Smooth muscle cell (in vitro differentiated cells): Measurements from ENCODE around the gene ARMC9. TPM values are rescaled to one million over a fixed set of nuclear protein-coding genes. Genes with fewer than 3 reads are reported as not detected.

ENCODE experiments used
- DNase-seq: peaks from one replicate; lab custom pipeline; 2025; ENCODE audit not compliant: unreplicated experiment; lab: John Stamatoyannopoulos, UW
- H2AFZ ChIP-seq: fragments of 200-600 bp; sonication (generic); 2 replicates; pipeline ENCODE4 v1.6.0; 2016; ENCODE audit warnings: antibody characterized with exemption, low read depth, mild to moderate bottlenecking
- H3F3A ChIP-seq: fragments of 200-600 bp; sonication (generic); 2 replicates; pipeline ENCODE4 v1.6.0; 2017; ENCODE audit warnings: antibody characterized with exemption, low read depth
- H3K27ac ChIP-seq: fragments of 200-600 bp; sonication (generic); 2 replicates; pipeline ENCODE4 v1.5.1; 2016; ENCODE audit warnings: low read depth, mild to moderate bottlenecking
- H3K27me3 ChIP-seq: fragments of 200-600 bp; sonication (generic); 2 replicates; pipeline ENCODE4 v1.6.1; 2016; ENCODE audit warnings: low read depth, mild to moderate bottlenecking
- H3K36me3 ChIP-seq: fragments of 200-600 bp; sonication (generic); 2 replicates; pipeline ENCODE4 v1.5.1; 2016; ENCODE audit warnings: low read depth
- H3K4me1 ChIP-seq: fragments of 200-600 bp; sonication (generic); 2 replicates; pipeline ENCODE4 v1.5.1; 2016; ENCODE audit warnings: low read depth
- H3K4me2 ChIP-seq: fragments of 200-600 bp; sonication (generic); 2 replicates; pipeline ENCODE4 v1.6.0; 2016; ENCODE audit warnings: mild to moderate bottlenecking
- H3K4me3 ChIP-seq: fragments of 200-600 bp; sonication (generic); 2 replicates; pipeline ENCODE4 v1.5.1; 2016; ENCODE audit warnings: mild to moderate bottlenecking
- H3K79me2 ChIP-seq: fragments of 200-600 bp; sonication (generic); 2 replicates; pipeline ENCODE4 v1.6.0; 2016; ENCODE audit warnings: low read depth, mild to moderate bottlenecking
- H3K9ac ChIP-seq: fragments of 200-600 bp; sonication (generic); 2 replicates; pipeline ENCODE4 v1.6.0; 2016; ENCODE audit warnings: low read depth
- H3K9me3 ChIP-seq: fragments of 200-600 bp; sonication (generic); replicated peaks from 2 replicates; pipeline ENCODE4 v1.5.1; 2016; ENCODE audit warnings: low read depth
- H4K20me1 ChIP-seq: fragments of 200-600 bp; sonication (generic); 2 replicates; pipeline ENCODE4 v1.6.0; 2016; ENCODE audit warnings: low read depth
- CTCF ChIP-seq: fragments of 200-600 bp; sonication (generic); IDR thresholded peaks from 2 replicates; pipeline ENCODE4 v1.5.1; 2017; ENCODE audit warnings: borderline replicate concordance, mild to moderate bottlenecking, antibody characterized with exemption; ENCODE audit not compliant: insufficient read depth, poor library complexity, severe bottlenecking
- WGBS: methylation state at CpG from one replicate; pipeline ENCODE4 v1.1.7; 2016; ENCODE audit warnings: low lambda C conversion rate; 5-methylcytosine and 5-hydroxymethylcytosine counted together
- polyA plus RNA-seq: library from polyadenylated mRNA; unstranded; fragments of >200 nt; fragmentation: Nextera tagmentation; extraction: Ambion mirVana; gene quantifications from 2 replicates; pipeline ENCODE4 v1.2.1, GENCODE V29; 2016
- total RNA-seq: library from RNA; depleted of rRNA; stranded (reverse); fragments of >200 nt; gene quantifications from 2 replicates; pipeline ENCODE4 v1.2.3, GENCODE V29; 2014

Gene ARMC9
- total and polyA plus RNA-seq, 2 experiments from 2014 or later = 34.7 to 51.0 TPM

GRCh38 chr2:231411831-231412617 lies 213.6 kb downstream of the ARMC9 start:
- no peaks in the 10 kb centered on the region for H4K20me1 ChIP-seq
- H3K27me3 ChIP-seq = peaks cover 7% of the 10 kb centered on the region
- WGBS = 1% methylated on average over 47 of the region's 67 CpGs
- TF ChIP-seq CTCF = peak; percentile 85
- no peaks in the 10 kb centered on the region for H3K79me2 ChIP-seq
- H3K36me3 ChIP-seq = no peaks in the 10 kb centered on the region
- H3K9ac ChIP-seq = peak overlapping the region; percentile 30
- no peaks in the 10 kb centered on the region for H3K9me3 ChIP-seq
- H3F3A ChIP-seq = no peaks in the 10 kb centered on the region
- peak overlapping the region; percentile 86 for H3K4me2 ChIP-seq
- peaks cover 6% of the 10 kb centered on the region for H3K4me1 ChIP-seq
- peak; percentile 63 for DNase-seq
- H3K27ac ChIP-seq = no peak overlapping the region
- H2AFZ ChIP-seq = peak overlapping the region; percentile 73
- peak overlapping the region; percentile 54 for H3K4me3 ChIP-seq

GRCh38 chr2:231412618-231412963 lies 214.2 kb downstream of the ARMC9 start:
- Histone ChIP-seq H3K4me3 (peak overlapping the region; percentile 54), H3F3A (no peaks in the 10 kb centered on the region), H3K27ac (no peak overlapping the region), H3K27me3 (peaks cover 7% of the 10 kb centered on the region), H2AFZ (peak overlapping the region; percentile 73), H3K9me3 (no peaks in the 10 kb centered on the region), H4K20me1 (no peaks in the 10 kb centered on the region), H3K79me2 (no peaks in the 10 kb centered on the region), H3K4me2 (peak overlapping the region; percentile 86), H3K9ac (no peak overlapping the region), H3K4me1 (peaks cover 6% of the 10 kb centered on the region), H3K36me3 (no peaks in the 10 kb centered on the region)
- 47% methylated on average over 9 of the region's 9 CpGs for WGBS
- TF ChIP-seq CTCF = no peak
- no peak for DNase-seq

GRCh38 chr2:231413456-231413855 lies 215.0 kb downstream of the ARMC9 start:
- peaks cover 6% of the 10 kb centered on the region for H3K4me1 ChIP-seq
- no peak for DNase-seq
- TF ChIP-seq CTCF = no peak
- no peaks in the 10 kb centered on the region for H3K36me3 ChIP-seq
- H3F3A ChIP-seq = no peaks in the 10 kb centered on the region
- H4K20me1 ChIP-seq = no peaks in the 10 kb centered on the region
- no peaks in the 10 kb centered on the region for H3K9me3 ChIP-seq
- peaks cover 7% of the 10 kb centered on the region for H3K27me3 ChIP-seq
- H3K27ac ChIP-seq = no peak overlapping the region
- no peak overlapping the region for H3K9ac ChIP-seq
- WGBS = 58% methylated on average over 6 of the region's 6 CpGs
- H3K4me2 ChIP-seq = no peak overlapping the region
- no peak overlapping the region for H3K4me3 ChIP-seq
- no peaks in the 10 kb centered on the region for H3K79me2 ChIP-seq
- H2AFZ ChIP-seq = no peak overlapping the region

- no peaks in the 10 kb centered on the region for H3K36me3 ChIP-seq
- no peak overlapping the region for H3K4me3 ChIP-seq
- WGBS = 34% methylated on average over 15 of the region's 15 CpGs
- no peaks in the 10 kb centered on the region for H3K9me3 ChIP-seq
- no peaks in the 10 kb centered on the region for H3K79me2 ChIP-seq
- H3K4me2 ChIP-seq = no peak overlapping the region
- H4K20me1 ChIP-seq = no peaks in the 10 kb centered on the region
- no peak overlapping the region for H3K27ac ChIP-seq
- no peak for TF ChIP-seq CTCF
- H3K9ac ChIP-seq = no peak overlapping the region
- no peaks in the 10 kb centered on the region for H3F3A ChIP-seq
- no peak overlapping the region for H2AFZ ChIP-seq
- H3K4me1 ChIP-seq = peaks cover 6% of the 10 kb centered on the region
- no peak for DNase-seq
- H3K27me3 ChIP-seq = peaks cover 7% of the 10 kb centered on the region
Measured at GRCh38 chr2:231413921-231414476, 215.6 kb downstream of the ARMC9 start.
